Loucy (cell line): ENCODE results near the gene HLA-DRB5.

Experiments
- H2AFZ ChIP-seq: fragments of 200-600 bp; sonication (generic); 2 replicates; pipeline ENCODE4 v1.6.0; 2016; ENCODE audit warnings: antibody characterized with exemption, mild to moderate bottlenecking, low read length, moderate library complexity
- H3F3A ChIP-seq: fragments of 200-600 bp; 2 replicates; pipeline ENCODE4 v1.6.0; 2016; ENCODE audit warnings: antibody characterized with exemption, low read depth, mild to moderate bottlenecking
- H3K27me3 ChIP-seq: fragments of 200-600 bp; sonication (generic); 2 replicates; pipeline ENCODE4 v1.6.1; 2014; ENCODE audit warnings: low read length, mild to moderate bottlenecking; ENCODE audit not compliant: insufficient read depth, poor library complexity, severe bottlenecking
- H3K36me3 ChIP-seq: fragments of 200-600 bp; sonication (generic); 2 replicates; pipeline ENCODE4 v1.6.1; 2016; ENCODE audit warnings: low read length; ENCODE audit not compliant: insufficient read depth
- H3K4me1 ChIP-seq: fragments of 200-600 bp; sonication (generic); 2 replicates; pipeline ENCODE4 v1.5.1; 2014; ENCODE audit warnings: low read length, mild to moderate bottlenecking; ENCODE audit not compliant: insufficient read depth, poor library complexity, severe bottlenecking
- H3K4me2 ChIP-seq: fragments of 200-600 bp; sonication (generic); 2 replicates; pipeline ENCODE4 v1.6.0; 2014; ENCODE audit warnings: antibody characterized with exemption, low read length, low read depth, mild to moderate bottlenecking; ENCODE audit not compliant: poor library complexity, severe bottlenecking
- H3K4me3 ChIP-seq: fragments of 200-600 bp; sonication (generic); 2 replicates; pipeline ENCODE4 v1.5.1; 2014; ENCODE audit warnings: low read length, mild to moderate bottlenecking, mixed read lengths; ENCODE audit not compliant: poor library complexity, severe bottlenecking
- H3K79me2 ChIP-seq: fragments of 200-600 bp; sonication (generic); 2 replicates; pipeline ENCODE4 v1.6.1; 2014; ENCODE audit warnings: low read length; ENCODE audit not compliant: insufficient read depth
- H3K9ac ChIP-seq: fragments of 200-600 bp; sonication (generic); 2 replicates; pipeline ENCODE4 v1.6.0; 2014; ENCODE audit warnings: mild to moderate bottlenecking, low read depth, low read length, moderate library complexity; ENCODE audit not compliant: poor library complexity, severe bottlenecking
- H3K9me2 ChIP-seq: fragments of 200-600 bp; sonication (generic); replicated peaks from 2 replicates; pipeline ENCODE4 v1.6.1; 2016; ENCODE audit warnings: low read depth, low read length, mixed read lengths
- H3K9me3 ChIP-seq: fragments of 200-600 bp; sonication (generic); 2 replicates; pipeline ENCODE4 v1.6.1; 2014; ENCODE audit warnings: mild to moderate bottlenecking, antibody characterized with exemption, low read length, low read depth; ENCODE audit not compliant: insufficient read depth
- H4K20me1 ChIP-seq: fragments of 200-600 bp; sonication (generic); 2 replicates; pipeline ENCODE4 v1.6.0; 2014; ENCODE audit warnings: antibody characterized with exemption, low read length, mild to moderate bottlenecking; ENCODE audit not compliant: insufficient read depth, poor library complexity, severe bottlenecking
- EZH2phosphoT487 ChIP-seq: fragments of 200-600 bp; IDR thresholded peaks from 2 replicates; pipeline ENCODE4 v1.6.1; 2018; ENCODE audit warnings: antibody characterized with exemption, mild to moderate bottlenecking, moderate library complexity, borderline replicate concordance
- TF ChIP-seq, protein P1 (sequence below): fragments of 200-600 bp; sonication (generic); conservative IDR thresholded peaks from 2 replicates; pipeline ENCODE4 v1.5.1; 2014; ENCODE audit warnings: mild to moderate bottlenecking, antibody characterized with exemption, low read length

HLA-DRB5 gene

DNA sequence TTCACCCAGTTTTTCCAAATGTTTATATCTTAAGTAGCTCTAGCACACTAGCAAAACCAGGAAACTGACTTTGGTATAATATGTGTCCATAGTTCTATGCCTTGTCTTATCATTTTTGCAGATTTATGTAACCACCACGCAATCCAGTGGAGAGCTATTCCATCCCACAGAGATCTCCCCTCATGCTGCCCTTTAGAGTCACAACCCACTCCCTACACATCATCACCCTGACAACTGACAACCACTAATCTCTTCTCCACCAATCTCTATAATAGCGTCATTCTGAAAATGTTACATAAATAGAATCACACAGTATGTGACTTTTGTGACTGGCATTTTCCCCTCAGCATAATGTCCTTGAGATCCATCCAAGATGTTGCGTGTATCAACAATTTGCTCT lies 29.1 kb downstream of the HLA-DRB5 start:
- H3K9me3 ChIP-seq, result no peaks in the 10 kb centered on the region
- TF ChIP-seq, protein P1, sequence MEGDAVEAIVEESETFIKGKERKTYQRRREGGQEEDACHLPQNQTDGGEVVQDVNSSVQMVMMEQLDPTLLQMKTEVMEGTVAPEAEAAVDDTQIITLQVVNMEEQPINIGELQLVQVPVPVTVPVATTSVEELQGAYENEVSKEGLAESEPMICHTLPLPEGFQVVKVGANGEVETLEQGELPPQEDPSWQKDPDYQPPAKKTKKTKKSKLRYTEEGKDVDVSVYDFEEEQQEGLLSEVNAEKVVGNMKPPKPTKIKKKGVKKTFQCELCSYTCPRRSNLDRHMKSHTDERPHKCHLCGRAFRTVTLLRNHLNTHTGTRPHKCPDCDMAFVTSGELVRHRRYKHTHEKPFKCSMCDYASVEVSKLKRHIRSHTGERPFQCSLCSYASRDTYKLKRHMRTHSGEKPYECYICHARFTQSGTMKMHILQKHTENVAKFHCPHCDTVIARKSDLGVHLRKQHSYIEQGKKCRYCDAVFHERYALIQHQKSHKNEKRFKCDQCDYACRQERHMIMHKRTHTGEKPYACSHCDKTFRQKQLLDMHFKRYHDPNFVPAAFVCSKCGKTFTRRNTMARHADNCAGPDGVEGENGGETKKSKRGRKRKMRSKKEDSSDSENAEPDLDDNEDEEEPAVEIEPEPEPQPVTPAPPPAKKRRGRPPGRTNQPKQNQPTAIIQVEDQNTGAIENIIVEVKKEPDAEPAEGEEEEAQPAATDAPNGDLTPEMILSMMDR, result no peak
- TF ChIP-seq EZH2phosphoT487, result no peak
- no peaks in the 10 kb centered on the region for H3K36me3 ChIP-seq

DNA sequence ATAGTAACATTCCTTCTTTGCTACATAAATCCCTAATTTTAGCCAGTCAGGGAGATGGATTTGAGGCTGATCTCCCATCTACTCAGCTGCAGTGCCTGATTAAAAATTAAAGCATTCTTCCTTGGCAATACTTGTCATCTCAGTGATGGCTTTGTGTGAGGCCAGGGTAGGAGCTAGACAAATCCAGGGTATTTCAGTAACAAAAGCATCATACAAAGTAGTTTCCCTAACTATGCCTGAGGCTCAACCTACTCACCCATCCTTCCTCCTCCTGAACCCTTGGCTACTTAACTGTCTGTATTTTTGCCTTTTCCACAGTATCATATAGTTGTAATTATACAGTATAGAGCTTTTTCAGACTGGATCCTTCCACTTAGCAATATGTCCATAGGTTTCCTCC lies 37.7 kb downstream of the HLA-DRB5 start:
- Histone ChIP-seq H3K4me3 (no peak overlapping the region), H3K79me2 (no peaks in the 10 kb centered on the region), H3F3A (no peaks in the 10 kb centered on the region), H3K9me2 (no peaks in the 10 kb centered on the region), H3K9me3 (no peaks in the 10 kb centered on the region), H3K9ac (no peak overlapping the region), H3K4me1 (no peaks in the 10 kb centered on the region), H3K27me3 (no peaks in the 10 kb centered on the region), H3K4me2 (no peak overlapping the region), H4K20me1 (no peaks in the 10 kb centered on the region), H2AFZ (no peak overlapping the region), H3K36me3 (no peaks in the 10 kb centered on the region)
- no peak for TF ChIP-seq EZH2phosphoT487
- TF ChIP-seq, protein P1, result no peak

More for the DNA sequence above, 29.1 kb downstream of the HLA-DRB5 start:
- Histone ChIP-seq H3K4me1 (no peaks in the 10 kb centered on the region), H3K4me3 (no peak overlapping the region), H2AFZ (no peak overlapping the region), H3K79me2 (no peaks in the 10 kb centered on the region), H3K27me3 (no peaks in the 10 kb centered on the region), H3K9me2 (no peaks in the 10 kb centered on the region), H4K20me1 (no peaks in the 10 kb centered on the region), H3F3A (no peaks in the 10 kb centered on the region), H3K4me2 (no peak overlapping the region), H3K9ac (no peak overlapping the region)

DNA sequence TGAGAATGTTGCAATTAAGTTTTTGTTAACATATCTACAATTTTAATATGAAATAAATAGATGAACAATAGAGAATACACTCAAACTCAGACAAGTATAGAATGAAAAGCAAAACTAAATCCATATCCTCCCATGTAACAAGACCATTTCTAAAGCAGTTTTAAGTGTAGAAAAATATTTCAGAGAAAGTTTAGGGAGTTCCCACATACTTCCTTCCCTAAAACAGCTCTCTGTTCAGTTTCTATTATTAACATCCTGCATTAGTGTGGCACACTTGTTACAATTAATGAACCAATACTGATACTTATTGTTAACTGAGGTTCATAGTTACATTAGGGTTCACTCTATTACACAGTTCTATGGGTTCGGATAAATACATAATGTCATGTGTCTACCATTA lies 38.4 kb downstream of the HLA-DRB5 start:
- H2AFZ ChIP-seq, result no peak overlapping the region
- no peaks in the 10 kb centered on the region for H3K36me3 ChIP-seq
- H3K9me2 ChIP-seq, result no peaks in the 10 kb centered on the region
- H3K4me2 ChIP-seq, result no peak overlapping the region
- H3K27me3 ChIP-seq, result no peaks in the 10 kb centered on the region
- TF ChIP-seq EZH2phosphoT487, result no peak
- TF ChIP-seq, protein P1, result no peak
- H3F3A ChIP-seq, result no peaks in the 10 kb centered on the region
- H4K20me1 ChIP-seq, result no peaks in the 10 kb centered on the region
- no peaks in the 10 kb centered on the region for H3K79me2 ChIP-seq
- no peak overlapping the region for H3K4me3 ChIP-seq
- H3K4me1 ChIP-seq, result no peaks in the 10 kb centered on the region
- no peaks in the 10 kb centered on the region for H3K9me3 ChIP-seq
- H3K9ac ChIP-seq, result no peak overlapping the region
